Measurements from ENCODE around the gene HEXIM2.

HEXIM2 gene

DNA sequence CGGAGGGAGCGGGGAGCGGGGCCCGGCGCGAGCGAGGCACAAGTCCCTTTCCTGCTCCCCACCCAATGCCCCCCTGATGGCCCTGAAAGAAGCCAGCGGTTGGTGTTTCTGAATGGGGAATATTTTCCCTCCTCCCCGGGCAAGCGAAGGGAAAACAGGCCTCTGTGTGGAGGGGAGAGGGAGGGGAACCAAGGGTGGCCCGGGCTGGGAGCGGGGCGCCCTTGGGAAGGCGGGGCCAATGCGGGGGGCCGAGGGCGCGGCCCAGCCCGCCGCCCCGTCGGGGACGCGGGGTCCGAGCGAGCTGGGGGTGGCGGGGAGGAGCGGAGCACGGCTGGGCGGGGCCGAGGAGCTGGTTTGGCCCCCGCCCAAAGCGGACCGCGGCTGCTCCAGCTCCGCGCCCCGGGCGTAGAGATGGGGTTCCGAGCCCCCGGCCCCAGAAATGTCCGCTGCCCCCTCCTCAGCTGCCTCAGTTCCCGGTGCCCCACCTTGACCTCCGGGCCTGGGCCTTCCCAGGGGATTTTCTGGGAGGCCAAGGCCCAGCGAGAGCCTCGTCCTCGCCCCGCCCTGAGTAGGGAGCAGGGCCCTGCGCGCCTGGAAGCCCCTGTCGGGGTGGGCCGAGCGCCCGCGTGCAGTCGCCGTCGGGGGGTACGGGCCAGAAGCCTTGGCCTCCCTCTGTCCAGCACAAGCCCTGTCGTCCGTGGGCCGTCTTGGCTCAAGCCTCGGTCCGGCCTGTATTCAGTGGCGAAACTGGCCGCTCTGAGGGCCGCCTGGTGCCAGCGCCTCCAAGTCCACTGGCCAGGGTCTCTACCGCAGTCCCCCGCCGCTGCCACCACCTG is 17.3 kb upstream of the HEXIM2 start:
- no peak for DNase-seq (ENCODE audit: low read depth)

GRCh38 chr17:45145035-45145389 is 16.7 kb upstream of the HEXIM2 start:
- no peak for DNase-seq (ENCODE audit: low read depth)

- no peak for DNase-seq (ENCODE audit: low read depth)
These were observed 15.5 kb upstream of the HEXIM2 start for GRCh38 chr17:45146166-45146565.

- no peak for DNase-seq (ENCODE audit: low read depth)
These were observed 15.1 kb upstream of the HEXIM2 start for GRCh38 chr17:45146592-45146889.

DNA sequence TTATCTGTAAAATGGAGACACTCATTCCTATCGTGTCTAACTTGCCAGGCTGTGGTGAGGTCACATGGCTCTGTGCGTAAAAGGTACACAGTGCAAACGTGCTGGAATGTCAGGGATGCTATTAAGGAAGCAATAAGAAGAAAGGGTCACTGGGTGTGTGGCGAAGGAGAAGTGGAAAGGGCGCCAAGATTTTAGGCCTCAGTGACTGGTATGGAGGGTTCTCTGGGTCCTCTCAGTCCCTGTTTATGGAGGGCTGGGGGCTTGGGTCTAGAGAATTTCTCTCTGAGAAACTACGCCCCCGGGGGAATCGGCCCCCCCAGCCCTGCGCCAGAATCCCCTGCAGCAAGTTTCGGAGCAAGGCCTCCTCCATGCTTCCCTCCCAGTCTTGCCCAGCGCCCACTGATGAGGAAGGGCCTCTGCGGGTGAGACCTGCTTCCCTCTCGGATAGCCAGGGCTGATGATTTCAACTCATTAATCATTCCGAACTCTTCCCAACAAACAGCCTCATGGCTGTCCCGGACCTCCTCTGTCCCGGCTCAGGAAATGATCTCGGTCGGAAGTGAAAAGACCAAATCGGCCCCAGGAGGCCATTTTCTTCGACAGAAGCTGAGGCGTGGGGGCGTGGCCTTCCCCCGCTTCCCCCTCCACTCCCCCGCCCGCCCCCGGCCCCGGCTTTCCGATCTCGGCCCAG is 14.6 kb upstream of the HEXIM2 start:
- no peak for DNase-seq (ENCODE audit: low read depth)

DNA sequence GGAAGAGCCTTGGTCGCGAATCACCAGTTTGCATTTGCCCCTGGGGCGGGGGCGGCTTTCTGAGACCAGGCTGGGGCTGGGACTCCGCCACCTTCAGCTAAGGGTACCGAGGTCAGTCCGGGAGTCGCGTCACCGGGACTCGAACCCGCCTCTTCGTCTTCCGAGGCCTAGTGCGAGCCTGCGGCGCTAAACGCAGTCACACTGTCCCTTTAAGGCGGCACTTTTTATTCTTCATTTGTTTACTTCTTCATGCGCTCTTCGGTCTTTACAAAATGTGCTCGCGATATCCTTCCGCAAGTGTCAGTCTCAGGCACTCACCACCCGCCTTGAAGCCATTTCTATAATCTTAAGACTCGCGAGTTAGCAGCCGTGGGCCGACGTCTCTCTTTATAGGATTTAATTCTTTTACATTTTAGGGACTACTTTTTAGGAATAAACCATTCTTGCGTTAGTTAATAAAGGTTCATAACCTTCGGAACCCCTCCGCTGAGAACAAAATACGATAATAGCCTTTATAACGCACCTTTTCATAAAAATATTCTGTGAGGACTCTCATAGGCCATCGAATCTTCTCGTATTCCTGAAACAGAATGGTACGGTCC is 14.0 kb upstream of the HEXIM2 start:
- DNase-seq (ENCODE audit: low read depth), result peak; percentile 60

- DNase-seq (ENCODE audit: low read depth), result peak; percentile 97
These were observed 13.3 kb upstream of the HEXIM2 start, which contains the start of gene HEXIM1 for GRCh38 chr17:45148183-45149036. HEXIM1 (plus strand) TSS chr17:45148475; CDS start chr17:45149191, 716 bp downstream.

DNA sequence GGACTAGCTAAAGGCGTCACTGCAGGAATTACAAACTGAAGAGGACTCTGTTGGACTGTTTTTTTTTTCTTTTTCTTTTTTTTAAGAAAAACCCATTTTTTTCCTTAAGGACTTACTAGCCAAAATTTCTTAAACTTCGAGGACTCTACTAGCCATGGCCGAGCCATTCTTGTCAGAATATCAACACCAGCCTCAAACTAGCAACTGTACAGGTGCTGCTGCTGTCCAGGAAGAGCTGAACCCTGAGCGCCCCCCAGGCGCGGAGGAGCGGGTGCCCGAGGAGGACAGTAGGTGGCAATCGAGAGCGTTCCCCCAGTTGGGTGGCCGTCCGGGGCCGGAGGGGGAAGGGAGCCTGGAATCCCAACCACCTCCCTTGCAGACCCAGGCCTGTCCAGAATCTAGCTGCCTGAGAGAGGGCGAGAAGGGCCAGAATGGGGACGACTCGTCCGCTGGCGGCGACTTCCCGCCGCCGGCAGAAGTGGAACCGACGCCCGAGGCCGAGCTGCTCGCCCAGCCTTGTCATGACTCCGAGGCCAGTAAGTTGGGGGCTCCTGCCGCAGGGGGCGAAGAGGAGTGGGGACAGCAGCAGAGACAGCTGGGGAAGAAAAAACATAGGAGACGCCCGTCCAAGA is 12.5 kb upstream of the HEXIM2 start:
- DNase-seq (ENCODE audit: low read depth), result peak; percentile 56

- DNase-seq (ENCODE audit: low read depth), result no peak
These were observed 11.7 kb upstream of the HEXIM2 start for GRCh38 chr17:45149669-45150664.

- DNase-seq (ENCODE audit: low read depth), result no peak
These were observed 10.5 kb upstream of the HEXIM2 start for GRCh38 chr17:45150911-45151809.

DNA sequence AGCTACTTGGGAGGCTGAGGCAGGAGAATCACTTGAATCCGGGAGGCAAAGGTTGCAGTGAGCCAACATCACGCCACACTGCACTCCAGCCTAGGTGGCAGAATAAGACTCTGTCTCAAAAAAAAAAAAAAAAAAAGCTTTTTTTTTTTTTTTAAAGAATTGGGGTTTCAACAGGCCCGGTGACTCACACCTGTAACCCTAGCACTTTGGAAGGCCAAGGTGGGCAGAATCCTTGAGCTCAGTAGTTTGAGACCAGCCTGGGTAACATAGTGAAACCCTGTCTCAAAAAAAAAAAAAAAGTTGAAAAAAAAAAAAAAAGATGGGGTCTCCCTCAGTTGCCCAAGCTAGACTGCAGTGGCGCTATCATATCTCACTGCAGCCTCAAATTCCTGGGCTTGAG is 6.6 kb upstream of the HEXIM2 start:
- DNase-seq (ENCODE audit: low read depth), result no peak

DNA sequence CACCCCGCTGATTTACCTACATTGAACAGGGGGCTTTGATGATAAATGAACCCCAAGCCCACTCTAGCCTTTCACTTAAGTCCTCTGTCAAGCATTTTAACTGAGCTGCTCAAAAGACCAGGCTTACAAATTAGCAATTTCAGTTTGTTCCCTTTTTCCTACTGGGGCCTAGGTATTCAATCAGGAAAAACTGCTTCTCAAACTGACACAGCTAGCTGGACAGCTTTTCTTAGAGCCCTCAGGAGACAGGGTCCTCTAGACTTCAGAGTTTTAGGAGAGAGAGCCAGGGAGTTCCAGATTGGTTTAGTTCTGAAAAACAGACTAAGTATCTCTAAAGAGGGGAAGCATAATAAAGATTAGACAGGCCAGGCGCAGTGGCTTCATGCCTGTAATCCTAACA is 6.2 kb upstream of the HEXIM2 start:
- DNase-seq (ENCODE audit: low read depth), result no peak

DNA sequence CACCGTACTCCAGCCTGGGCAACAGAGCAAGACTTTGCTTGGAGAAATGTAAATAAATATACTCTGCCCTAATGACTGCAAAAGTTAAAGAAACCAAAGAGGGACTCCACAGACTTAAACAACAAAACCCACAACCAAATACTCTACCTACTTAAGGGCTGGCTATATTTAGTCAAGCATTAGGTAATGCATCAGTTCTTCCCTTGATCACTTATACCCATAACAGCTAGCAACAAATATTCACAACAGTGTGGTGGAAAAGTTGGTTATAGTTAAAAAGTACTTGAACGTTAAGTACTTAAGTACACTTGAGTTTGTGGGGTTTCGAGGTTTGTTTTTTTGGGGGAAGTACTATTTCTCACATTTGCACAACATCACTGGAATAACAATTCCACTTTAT is 5.4 kb upstream of the HEXIM2 start:
- DNase-seq (ENCODE audit: low read depth), result no peak

DNA sequence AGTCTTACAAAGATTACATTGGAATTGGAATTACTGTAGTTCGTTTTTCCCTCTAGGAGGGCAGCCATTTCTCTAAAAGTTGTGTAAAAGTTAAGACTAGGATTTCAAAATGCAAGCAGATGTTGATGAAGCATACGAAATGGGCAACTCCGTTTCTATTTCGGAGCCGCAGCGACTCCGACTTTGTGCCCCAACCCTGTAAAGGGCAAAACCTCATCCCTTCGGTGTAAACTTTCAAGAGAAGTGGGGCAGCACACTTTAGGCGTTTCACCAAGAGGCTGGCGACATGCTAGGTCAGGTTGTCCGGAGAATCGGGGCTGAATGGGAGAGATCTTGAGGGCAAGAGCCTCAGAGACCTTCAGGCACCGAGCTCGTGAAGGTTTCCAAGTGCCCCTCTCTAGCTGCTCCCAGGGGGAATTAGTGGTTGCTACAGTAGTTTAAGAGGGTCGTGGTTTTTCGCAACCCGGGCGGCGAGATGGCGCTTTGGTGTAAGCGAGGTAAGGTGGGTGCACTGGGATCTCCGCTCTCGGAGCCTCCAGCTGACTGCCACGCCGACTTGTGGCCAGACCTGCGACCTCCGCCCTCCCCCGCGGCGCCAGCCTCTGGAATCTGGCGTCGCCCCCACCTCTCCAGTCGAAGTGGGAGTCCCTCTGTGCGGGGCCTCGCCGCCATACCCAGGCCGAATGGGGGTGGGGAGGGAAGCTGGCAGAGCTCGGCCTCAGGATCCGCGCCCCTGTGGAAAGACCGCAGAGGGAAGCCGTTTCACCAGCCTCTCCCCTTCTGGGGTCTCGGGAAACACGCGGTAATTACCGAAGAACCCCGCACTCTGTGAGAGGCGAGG is 1.0 kb upstream of the HEXIM2 start:
- DNase-seq (ENCODE audit: low read depth), result peak; percentile 40

DNA sequence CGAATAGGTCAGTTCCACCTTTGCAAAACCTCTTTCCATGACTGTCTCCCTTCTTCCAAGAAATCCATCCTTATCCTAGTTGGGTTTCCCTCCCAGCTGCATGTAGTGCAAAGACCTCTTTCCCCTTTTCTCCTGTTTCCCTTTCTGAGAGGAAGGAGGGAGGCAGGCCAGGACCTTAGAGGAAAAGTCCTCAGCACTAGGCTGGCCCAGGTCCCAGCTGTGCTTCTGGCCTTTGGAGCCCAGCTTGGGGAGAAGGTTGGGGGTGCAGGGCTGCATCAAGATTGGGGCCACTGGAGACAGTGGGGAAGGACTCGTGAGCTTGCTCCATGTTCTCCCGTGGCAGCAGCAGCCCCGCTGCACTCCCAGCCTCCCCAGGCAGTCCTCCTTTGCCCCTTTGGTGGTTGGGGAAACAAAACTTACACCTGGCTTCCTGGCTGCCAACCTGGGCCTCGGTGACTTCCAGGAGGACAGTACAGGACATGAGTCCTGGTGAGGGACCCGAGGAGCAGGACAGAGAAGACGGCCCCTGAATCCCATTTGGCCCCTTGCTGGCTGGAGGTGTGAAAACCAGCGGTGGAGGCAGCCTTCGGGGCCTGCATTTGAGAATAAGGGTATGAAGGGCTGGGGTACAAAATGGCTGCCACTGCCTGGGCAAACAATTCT is 481 bp downstream of the HEXIM2 start:
- DNase-seq (ENCODE audit: low read depth), result no peak

DNA sequence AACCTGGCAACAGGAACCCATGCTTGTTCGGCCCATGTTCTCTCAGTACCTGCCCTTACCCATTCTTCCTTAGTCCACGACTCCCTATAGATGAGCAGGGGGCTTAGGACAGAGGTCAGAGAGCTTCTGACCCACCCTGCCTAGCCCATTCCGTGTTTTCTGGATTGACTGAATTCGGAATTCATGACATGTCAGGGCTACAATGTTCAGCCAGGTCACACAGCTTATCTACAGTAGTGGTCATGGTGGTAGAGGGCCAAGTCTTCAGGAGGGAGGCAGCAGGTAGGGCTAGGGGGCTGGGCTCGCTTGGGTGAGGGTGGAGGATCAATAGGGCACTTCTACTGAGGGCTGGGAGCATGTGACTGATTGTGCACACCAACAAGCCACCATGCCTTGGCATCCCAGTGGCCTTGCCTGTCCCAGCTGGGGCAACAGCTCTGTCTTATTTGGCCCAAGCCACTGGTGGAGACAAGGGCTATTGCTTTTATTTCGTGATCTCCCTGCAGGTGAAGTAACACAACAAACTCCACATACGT is 3.1 kb downstream of the HEXIM2 start:
- DNase-seq (ENCODE audit: low read depth), result no peak

DNA sequence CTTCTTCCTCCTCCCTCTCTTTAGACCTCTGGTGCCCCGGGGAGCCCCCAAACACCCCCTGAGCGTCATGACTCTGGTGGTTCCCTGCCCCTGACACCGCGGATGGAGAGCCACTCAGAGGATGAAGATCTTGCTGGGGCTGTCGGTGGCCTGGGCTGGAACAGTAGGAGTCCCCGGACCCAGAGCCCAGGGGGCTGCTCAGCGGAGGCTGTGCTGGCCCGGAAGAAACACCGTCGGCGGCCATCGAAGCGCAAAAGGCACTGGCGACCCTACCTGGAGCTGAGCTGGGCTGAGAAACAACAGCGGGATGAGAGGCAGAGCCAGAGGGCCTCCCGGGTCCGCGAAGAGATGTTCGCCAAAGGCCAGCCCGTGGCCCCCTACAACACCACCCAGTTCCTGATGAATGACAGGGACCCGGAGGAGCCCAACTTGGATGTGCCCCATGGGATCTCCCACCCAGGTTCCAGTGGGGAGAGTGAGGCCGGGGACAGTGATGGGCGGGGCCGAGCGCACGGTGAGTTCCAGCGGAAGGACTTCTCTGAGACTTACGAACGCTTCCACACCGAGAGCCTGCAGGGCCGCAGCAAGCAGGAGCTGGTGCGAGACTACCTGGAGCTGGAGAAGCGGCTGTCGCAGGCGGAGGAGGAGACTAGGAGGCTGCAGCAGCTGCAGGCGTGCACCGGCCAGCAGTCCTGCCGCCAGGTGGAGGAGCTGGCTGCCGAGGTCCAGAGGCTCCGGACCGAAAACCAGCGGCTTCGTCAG is 7.5 kb downstream of the HEXIM2 start:
- DNase-seq (ENCODE audit: low read depth), result no peak
